ELR (cell line): ENCODE results near the gene NDE1.
A peak's percentile ranks its signal among the peaks of the same experiment; 100 is the strongest.
"Not testable (repeated sequence)": the region's sequence is repeated elsewhere in the genome, so short reads cannot be mapped to it uniquely, and the experiment has no call there.

Experiments used
- DNase-seq: peaks from one replicate; pipeline ENCODE4 v3.0.0-alpha.2; 2015; ENCODE audit warnings: low read depth

Gene NDE1, protein sequence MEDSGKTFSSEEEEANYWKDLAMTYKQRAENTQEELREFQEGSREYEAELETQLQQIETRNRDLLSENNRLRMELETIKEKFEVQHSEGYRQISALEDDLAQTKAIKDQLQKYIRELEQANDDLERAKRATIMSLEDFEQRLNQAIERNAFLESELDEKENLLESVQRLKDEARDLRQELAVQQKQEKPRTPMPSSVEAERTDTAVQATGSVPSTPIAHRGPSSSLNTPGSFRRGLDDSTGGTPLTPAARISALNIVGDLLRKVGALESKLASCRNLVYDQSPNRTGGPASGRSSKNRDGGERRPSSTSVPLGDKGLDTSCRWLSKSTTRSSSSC

GRCh38 chr16:15650019-15650697 lies at the start of gene NDE1:
TSS of gene NDE1 (plus strand) at chr16:15650245. CDS start at chr16:15664779, 14,534 bp downstream.
- DNase-seq, result peak; percentile 93

GRCh38 chr16:15601212-15601879 lies 48.7 kb upstream of the NDE1 start:
- no peak for DNase-seq

DNA sequence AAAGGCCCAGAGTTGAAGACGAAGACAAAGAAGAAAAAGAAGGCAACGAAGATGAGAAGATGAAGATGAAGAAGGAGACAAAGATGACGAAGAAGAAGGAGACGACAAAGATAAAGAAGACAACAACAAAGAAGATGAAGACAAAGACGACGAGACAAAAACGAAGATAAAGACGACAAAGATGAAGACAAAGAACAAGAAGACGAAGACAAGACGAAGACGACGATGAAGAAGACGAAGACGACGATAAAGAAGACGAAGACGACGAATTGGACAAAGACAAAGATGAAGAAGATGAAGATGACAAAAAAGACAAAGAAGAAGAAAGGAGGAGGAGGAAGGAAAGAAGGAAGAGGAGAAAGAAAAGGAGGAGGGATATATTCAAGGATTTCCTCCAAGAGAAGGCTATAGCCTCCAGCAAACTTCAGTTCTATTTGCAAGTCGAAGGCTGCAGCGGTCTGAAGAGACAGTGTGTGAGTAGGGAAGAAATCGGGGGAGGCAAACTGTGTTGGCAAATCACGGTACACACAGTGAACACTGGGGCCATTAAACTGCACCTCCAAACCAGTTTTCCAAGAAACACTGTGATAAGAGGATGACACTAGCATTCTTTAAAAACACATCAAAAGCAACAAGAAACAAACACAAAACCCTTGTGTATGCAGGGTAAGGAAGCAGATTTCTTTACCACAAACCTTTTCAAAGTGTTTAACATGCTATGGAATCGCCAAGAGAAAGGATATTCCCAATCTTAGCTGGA lies 47.6 kb upstream of the NDE1 start:
- DNase-seq, result no peak

DNA sequence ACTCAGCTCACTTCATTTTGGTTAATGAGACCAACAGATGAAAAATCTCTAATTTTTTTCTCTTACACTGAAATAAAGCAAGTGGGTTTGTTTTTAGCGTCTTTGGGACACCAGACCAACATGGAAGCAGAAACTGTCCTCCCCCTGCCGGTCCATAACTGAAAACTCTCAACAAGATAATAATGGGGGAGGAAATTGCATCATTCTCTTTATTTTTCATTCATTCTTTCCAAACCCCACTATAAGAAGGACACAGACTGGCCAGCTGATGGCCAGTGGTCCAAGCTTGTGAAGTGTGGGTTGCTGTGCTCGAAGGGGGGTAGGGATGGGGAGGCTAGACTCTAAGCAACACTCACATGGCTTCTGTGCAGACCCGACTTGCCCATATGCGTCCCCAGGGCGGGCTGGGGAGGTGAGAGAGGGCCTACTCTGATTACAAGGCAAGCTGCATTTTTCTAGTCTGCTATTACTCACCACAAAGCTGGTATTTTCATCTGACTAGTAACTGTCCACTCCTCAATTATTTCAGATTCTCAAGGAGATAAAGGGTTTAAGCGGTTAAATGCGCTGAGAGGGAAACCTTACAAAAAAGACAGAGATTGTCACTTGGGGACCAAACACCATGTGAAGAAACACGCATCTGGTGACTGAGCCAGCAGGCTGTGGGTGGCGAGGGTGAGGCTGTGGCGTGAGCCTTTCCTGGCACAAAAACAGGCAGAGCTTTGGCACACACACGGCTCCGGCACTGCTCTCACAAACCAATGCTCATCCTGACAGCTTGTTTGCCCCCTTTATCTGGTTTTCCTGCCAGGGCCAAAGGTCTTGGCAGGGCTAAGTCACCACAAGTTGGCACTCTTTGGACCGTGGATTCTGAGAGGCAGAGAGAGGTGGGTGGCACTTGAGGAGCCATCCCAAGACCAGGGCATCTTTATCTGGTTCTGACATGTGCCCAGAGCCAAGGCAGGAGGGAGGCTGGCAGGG lies 45.3 kb upstream of the NDE1 start:
- no peak for DNase-seq

DNA sequence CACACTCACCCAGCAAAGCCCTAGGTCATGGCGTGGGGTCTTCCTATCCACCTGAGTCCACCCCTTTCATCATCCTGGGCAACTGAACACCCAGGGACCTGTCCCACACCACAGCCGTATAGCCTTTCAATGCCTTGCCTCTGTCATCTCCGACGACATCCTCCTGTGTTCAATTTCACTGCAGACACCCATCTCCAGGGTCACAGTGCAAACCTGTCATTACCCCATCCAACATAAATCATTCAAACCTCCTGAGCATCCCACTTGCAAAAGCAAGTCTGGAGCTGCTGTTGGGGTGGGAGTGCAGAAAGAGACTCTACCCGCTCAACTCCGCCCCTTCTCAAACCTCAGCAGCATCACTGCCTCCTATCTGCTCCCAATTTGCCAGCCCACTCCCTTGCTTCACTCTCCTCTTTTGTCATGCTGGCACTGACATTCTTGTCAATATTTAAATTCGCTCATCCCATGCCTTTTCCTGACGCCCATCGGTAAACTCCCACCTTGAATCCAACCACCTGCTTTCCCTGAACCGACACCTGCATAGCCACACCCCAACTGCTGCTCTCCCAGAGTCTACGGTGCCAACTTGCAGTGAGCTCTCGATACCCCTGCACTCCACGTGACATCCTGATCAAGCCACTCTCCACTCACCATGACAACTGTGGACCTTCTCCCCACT lies 44.1 kb upstream of the NDE1 start:
- no peak for DNase-seq

DNA sequence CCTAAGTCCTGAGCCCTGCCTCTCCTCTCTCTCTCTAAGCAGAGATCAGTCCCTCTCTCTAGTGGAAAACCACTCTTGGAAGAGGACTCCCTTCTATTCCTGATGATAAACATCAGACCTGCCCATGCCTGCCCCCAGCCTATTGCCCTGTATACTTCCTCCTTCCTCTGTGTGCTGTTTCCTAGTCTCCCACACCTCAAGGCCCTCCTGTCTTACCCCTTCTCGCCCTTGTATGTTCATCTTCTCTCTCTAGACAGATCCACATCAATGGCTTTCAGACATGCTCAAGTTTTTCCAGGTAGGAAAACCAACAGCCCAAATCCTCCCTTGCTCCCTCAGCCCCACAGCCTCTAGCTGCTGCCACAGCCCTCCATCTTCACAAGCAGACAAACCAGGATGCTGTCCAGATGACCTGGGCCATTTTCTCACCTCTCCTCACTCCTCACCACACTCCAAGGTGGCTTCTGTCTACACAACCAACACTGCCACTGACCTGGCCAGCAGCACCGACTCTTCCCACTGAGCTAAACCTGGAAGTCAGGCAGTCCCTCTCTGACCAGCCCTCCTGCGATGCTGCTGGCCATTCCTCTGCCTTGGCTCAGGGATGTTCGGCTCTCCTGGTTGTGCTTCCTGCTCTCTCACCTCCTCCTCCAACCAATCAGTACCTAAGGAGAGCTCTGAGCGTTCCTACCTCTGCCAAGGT lies 43.4 kb upstream of the NDE1 start:
- DNase-seq, result no peak

DNA sequence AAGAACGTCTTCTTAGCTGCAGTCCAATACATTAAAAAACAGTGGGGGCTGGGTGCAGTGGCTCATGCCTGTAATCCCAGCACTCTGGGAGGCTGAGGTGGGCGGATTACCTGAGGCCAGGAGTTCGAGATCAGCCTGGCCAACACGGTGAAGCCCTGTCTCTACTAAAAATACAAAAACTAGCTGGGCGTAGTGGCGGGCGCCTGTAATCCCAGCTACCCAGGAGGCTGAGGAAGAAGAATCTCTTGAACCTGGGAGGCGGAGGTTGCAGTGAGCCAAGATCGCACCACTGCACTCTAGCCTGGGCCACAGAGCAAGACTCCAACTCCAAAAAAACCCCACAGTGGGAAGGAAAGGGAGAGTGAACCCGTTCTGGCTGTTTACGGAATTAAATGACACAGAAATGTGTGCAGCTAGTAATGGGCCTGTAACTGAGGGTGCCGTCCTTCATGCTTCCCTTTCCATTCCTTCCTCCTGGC lies 42.8 kb upstream of the NDE1 start:
- DNase-seq, result not testable (repeated sequence)

- DNase-seq, result peak; percentile 14
Measured at GRCh38 chr16:15607700-15608396, 42.2 kb upstream of the NDE1 start.

DNA sequence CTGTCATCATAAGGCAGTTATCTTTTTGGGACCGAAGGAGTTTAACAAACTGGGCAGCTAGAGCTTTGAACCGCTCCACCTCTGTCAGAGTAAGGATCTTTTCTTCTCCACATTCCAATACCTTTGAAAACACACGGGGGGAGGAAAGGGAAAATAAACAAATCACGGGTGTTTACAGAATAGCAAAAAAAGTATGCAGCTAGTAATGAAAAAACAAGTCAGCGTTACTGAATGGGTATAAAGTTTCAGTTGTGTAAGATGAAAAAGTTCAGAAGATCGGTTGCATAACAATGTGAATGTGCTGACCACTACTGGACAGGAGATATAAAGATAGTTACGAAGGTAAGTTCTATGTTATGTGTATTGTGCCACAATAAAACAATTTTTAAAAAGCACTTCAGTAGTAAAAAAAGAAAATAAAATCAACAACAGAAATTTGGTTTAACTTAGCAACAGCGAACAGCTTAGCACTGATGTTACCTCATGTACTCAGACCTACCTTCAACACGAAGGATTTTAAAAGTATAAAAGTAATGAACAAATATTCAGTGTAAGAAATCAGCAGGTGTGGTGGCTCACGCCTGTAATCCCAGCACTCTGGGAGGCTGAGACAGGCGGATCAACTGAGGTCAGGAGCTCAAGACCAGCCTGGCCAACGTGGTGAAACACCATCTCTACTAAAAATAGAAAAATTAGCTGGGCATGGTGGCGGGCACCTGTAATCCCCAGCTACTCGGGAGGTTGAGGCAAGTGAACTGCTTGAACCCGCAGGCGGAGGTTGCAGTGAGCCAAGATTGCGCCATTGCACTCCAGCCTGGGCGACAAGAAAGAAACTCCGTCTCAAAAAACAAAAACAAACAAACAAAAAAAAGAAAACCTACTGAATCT lies 41.4 kb upstream of the NDE1 start:
- DNase-seq, result no peak

- no peak for DNase-seq
Measured at GRCh38 chr16:15609286-15609649, 40.8 kb upstream of the NDE1 start.

DNA sequence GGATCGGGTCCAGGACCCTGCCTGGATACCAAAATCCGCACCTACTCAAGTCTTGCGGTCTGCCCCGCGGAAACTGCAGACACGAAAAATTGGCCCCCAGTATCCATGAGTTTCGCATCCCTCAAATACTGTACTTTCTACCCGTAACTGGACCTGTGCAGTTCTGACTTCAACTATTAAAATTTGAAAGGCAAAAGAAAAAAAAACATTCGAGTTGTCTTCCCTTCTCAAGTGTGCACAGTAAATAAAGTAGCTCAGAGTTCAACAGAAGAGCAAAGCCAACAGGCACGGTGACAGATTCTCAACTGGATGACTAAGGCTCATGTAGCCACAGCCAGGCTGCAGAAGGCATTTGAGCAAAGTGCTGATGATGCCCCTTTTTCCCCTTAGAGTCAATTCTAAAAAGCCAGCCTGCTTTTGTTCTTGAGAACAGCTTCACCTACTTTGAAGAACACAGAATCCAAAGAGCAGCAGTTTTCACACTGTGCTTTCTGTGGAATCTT lies 39.6 kb upstream of the NDE1 start:
- peak; percentile 6 for DNase-seq

DNA sequence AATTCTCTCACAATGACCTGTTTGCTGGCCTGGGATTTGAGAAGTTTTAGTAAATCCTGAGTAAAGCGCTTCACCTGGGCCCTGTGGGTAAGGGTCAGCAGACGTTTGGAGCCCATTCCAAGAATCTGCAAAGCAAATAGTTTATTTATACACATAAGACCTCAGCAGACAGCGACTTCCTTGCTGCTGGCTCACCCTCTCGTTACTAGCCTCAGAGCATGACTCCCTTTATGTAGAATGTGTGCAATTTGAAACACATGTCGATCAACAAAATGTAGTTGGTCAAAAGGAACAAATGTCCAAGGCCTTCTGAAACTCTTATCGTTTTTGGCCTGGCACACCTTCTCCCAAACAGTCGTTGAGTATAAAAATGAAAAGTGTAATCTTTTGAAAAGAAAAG lies 38.4 kb upstream of the NDE1 start:
- DNase-seq, result no peak

DNA sequence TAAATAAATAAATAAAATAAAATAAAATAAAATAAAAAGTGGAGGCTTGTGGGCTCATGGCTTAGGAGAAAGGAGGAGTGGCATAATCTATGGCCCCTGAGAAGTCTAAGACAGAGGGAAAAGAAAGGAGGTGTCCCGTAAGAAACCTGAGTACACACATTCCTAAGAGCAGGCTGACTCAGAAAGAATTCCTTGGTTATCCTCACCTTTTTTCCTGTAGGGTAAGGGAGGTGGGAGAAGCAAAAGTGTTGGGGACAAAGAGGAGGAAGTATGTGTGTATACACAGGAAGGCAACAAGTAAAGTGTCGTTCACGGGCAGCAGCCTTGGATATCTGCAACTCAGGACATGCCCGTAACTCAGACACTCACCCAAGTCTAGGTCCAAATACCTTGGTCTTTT lies 36.4 kb upstream of the NDE1 start:
- DNase-seq, result no peak

DNA sequence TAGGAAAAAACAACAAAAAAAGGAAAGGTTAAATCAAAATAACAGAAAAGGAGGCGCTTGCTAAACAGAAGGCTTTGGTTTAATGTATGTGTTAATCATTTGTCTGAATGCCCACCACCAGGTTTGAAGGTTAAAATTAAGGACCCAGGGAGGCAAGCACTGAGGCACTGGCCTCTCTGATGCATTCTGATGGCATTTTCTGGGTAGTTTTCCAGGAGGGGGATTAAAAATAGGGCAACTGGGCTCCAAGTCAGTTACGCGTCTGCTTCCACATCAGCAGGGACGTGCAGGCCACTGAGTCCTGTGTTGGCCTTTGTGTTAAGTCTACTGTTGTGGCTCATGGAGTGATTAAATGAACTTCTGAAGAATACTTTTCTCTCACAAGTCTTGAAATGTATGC lies 34.0 kb upstream of the NDE1 start:
- DNase-seq, result no peak

DNA sequence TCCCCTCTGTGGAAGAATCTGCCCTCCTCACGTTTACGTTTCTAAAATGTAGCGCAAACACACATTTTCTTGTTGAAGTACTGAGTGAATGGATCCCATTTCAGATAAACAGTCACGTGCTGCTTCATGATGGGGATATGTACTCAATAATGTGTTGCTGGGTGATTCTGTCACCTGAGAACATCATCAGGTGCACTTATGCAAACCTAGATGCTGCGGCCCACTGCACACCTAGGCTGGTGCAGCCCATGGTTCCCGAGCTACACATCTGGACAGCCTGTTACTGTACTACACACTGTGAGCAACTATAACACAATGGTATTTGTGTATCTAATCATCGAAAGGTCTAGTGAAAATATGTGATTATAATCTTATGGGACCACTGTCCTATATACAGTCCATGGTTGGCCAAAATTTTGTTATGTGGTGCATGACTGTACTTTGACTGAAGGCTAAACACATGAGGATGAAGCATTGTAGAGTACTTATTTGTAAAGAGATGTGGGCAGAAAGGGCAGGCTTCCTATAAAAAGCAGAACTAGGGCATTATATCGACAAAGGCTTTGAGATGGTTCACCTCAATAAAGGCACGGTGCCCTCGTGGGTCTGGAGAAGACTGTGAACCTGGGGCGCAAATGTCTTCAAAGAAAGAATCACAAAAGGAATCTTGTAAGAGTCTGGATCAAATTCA lies 33.4 kb upstream of the NDE1 start:
- DNase-seq, result no peak

- DNase-seq, result no peak
Measured at GRCh38 chr16:15617901-15618300, 32.1 kb upstream of the NDE1 start.

GRCh38 chr16:15618392-15618791 lies 31.7 kb upstream of the NDE1 start:
- DNase-seq, result peak; percentile 47
